Nephron progenitor cell (in vitro differentiated cells): Measurements from ENCODE around the gene HERC6.

Source experiments
- DNase-seq: peaks from one replicate; pipeline ENCODE4 v3.0.0; 2021
- H3K27ac Mint-ChIP-seq: 2 replicates; pipeline ENCODE4 v1.8.0; 2021; ENCODE audit warnings: mild to moderate bottlenecking, moderate library complexity, mixed read lengths
- H3K27me3 Mint-ChIP-seq: 2 replicates; pipeline ENCODE4 v1.8.0; 2021; ENCODE audit warnings: mild to moderate bottlenecking, low read depth, mixed read lengths; ENCODE audit not compliant: poor library complexity
- H3K36me3 Mint-ChIP-seq: 2 replicates; pipeline ENCODE4 v1.8.0; 2021; ENCODE audit warnings: low read depth, mixed read lengths
- H3K4me1 Mint-ChIP-seq: 2 replicates; pipeline ENCODE4 v1.8.0; 2021; ENCODE audit warnings: mixed read lengths
- H3K4me3 Mint-ChIP-seq: 2 replicates; pipeline ENCODE4 v1.8.0; 2021; ENCODE audit warnings: mild to moderate bottlenecking, moderate library complexity, mixed read lengths
- H3K9me3 Mint-ChIP-seq: 2 replicates; pipeline ENCODE4 v1.8.0; 2021; ENCODE audit warnings: mild to moderate bottlenecking, moderate library complexity, mixed read lengths
- CTCF ChIP-seq: fragments of 200-600 bp; sonication (generic); IDR thresholded peaks from 2 replicates; pipeline ENCODE4 v1.5.0; 2021; ENCODE audit warnings: antibody characterized with exemption

The HERC6 gene

GRCh38 chr4:88489100-88489761 is 110.6 kb downstream of the HERC6 start:
- no peak overlapping the region for H3K27ac Mint-ChIP-seq
- DNase-seq = no peak
- peaks cover 13% of the 10 kb centered on the region for H3K4me1 Mint-ChIP-seq
- H3K27me3 Mint-ChIP-seq = no peaks in the 10 kb centered on the region
- no peaks in the 10 kb centered on the region for H3K36me3 Mint-ChIP-seq
- no peaks in the 10 kb centered on the region for H3K9me3 Mint-ChIP-seq
- TF ChIP-seq CTCF = no peak
- no peak overlapping the region for H3K4me3 Mint-ChIP-seq
